ENCODE results near the gene RNU1-3. TPM values are rescaled to one million over a fixed set of nuclear protein-coding genes. Genes with fewer than 3 reads are reported as not detected.
"Not testable (repeated sequence)": the region's sequence is repeated elsewhere in the genome, so short reads cannot be mapped to it uniquely, and the experiment has no call there.

The RNU1-3 gene
- total RNA-seq, 6 donors from 2014 or later: under 0.01 to 14,413 (median 1,360) TPM

- H3K27me3 ChIP-seq: no peaks in the 10 kb centered on the region
- WGBS, 2 donors: 90 to 91% methylated on average over 19 of the region's 19 CpGs
Measured at GRCh38 chr1:16628361-16629111, 38.2 kb downstream of the RNU1-3 start.

GRCh38 chr1:16626409-16626983, 40.3 kb downstream of the RNU1-3 start:
- not testable (repeated sequence) for H3K9me3 ChIP-seq, H3K4me3 ChIP-seq, H3K4me1 ChIP-seq, H3K27ac ChIP-seq, H3K27me3 ChIP-seq
- DNase-seq (peak in 1 of 2 donors; percentile 65), ATAC-seq (ENCODE audit: low FRiP score in 2 of 2) (peak in 1 of 2 donors; percentile 0)
- peaks cover 33 to 98% (median 81%) of the 10 kb centered on the region in 4 donors for H3K36me3 ChIP-seq
- 84 to 92% methylated on average over 14 to 15 of the region's 15 CpGs for WGBS, 2 donors

More at GRCh38 chr1:16628361-16629111, 38.2 kb downstream of the RNU1-3 start:
- peaks cover 39 to 99% (median 87%) of the 10 kb centered on the region in 4 donors for H3K36me3 ChIP-seq
- ATAC-seq (ENCODE audit: low FRiP score in 2 of 2) (no peak), DNase-seq (peak; percentile 31 to 88)
- no peak overlapping the region for H3K4me3 ChIP-seq
- no peaks in the 10 kb centered on the region for H3K4me1 ChIP-seq
- H3K9me3 ChIP-seq: no peaks in the 10 kb centered on the region
- H3K27ac ChIP-seq: no peak overlapping the region
- TF ChIP-seq POLR2AphosphoS5 (IDR thresholded peaks at IDR 0.05) (no peak), EP300 (IDR thresholded peaks at IDR 0.05) (no peak), POLR2A (IDR thresholded peaks at IDR 0.05) (no peak)
- TF ChIP-seq, protein P1, sequence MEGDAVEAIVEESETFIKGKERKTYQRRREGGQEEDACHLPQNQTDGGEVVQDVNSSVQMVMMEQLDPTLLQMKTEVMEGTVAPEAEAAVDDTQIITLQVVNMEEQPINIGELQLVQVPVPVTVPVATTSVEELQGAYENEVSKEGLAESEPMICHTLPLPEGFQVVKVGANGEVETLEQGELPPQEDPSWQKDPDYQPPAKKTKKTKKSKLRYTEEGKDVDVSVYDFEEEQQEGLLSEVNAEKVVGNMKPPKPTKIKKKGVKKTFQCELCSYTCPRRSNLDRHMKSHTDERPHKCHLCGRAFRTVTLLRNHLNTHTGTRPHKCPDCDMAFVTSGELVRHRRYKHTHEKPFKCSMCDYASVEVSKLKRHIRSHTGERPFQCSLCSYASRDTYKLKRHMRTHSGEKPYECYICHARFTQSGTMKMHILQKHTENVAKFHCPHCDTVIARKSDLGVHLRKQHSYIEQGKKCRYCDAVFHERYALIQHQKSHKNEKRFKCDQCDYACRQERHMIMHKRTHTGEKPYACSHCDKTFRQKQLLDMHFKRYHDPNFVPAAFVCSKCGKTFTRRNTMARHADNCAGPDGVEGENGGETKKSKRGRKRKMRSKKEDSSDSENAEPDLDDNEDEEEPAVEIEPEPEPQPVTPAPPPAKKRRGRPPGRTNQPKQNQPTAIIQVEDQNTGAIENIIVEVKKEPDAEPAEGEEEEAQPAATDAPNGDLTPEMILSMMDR (IDR thresholded peaks at IDR 0.05): no peak

DNA sequence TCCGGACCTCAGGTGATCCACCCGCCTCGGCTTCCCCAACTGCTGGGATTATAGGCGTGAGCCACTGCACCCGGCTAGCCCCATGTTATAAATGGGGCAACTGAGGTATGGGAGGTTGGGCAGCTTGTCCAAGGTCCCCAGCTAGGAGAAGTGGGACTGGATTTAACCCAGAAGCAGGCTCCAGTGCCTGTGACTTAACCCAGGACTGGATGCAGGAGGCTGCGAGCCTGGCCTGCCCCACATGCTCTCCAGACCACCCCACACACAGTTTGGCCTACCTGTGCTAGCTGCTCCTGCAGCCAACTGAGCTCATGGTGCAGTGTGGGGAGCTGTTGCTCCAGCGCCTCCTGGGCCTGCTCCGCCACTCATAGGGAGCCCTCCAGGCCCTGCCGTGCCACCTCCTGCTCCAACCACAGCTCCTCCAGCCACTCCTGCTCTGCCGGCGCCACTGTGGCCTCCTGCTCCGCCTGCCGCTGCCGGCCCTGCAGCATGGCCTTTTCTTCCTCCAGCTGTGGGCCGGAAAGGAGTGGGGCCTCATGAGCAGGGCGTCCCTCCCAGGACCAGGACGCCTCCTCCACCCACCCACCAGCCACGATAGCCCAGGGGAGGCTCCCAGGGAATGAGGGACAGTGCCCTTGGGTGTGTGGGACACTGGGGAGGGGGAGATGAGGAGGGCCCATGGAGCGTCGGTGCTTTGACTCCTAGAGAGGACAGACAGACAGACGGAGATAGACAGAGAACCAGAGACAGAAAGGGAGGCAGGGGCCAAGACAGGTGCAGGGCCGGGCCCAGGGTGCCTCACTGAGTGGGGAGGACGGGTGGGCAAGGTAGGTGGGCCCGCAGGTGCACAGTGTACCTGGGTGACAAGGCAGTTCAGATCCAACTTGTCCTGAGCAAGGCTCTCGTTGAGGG, 41.0 kb downstream of the RNU1-3 start:
- Histone ChIP-seq H3K4me3 (no peak overlapping the region), H3K4me1 (no peaks in the 10 kb centered on the region), H3K27me3 (no peaks in the 10 kb centered on the region), H3K36me3 (peaks cover 28 to 91% (median 73%) of the 10 kb centered on the region in 4 donors), H3K27ac (no peak overlapping the region), H3K9me3 (no peaks in the 10 kb centered on the region)
- ATAC-seq (ENCODE audit: low FRiP score in 2 of 2): peak; percentile 1 to 7
- 90 to 92% methylated on average over 25 of the region's 25 CpGs for WGBS, 2 donors
- TF ChIP-seq EP300 (IDR thresholded peaks at IDR 0.05): no peak
- no peak for TF ChIP-seq POLR2AphosphoS5 (IDR thresholded peaks at IDR 0.05)
- TF ChIP-seq POLR2A (IDR thresholded peaks at IDR 0.05): no peak
- TF ChIP-seq, protein P1 (IDR thresholded peaks at IDR 0.05): no peak
- peak; percentile 27 to 89 for DNase-seq

DNA sequence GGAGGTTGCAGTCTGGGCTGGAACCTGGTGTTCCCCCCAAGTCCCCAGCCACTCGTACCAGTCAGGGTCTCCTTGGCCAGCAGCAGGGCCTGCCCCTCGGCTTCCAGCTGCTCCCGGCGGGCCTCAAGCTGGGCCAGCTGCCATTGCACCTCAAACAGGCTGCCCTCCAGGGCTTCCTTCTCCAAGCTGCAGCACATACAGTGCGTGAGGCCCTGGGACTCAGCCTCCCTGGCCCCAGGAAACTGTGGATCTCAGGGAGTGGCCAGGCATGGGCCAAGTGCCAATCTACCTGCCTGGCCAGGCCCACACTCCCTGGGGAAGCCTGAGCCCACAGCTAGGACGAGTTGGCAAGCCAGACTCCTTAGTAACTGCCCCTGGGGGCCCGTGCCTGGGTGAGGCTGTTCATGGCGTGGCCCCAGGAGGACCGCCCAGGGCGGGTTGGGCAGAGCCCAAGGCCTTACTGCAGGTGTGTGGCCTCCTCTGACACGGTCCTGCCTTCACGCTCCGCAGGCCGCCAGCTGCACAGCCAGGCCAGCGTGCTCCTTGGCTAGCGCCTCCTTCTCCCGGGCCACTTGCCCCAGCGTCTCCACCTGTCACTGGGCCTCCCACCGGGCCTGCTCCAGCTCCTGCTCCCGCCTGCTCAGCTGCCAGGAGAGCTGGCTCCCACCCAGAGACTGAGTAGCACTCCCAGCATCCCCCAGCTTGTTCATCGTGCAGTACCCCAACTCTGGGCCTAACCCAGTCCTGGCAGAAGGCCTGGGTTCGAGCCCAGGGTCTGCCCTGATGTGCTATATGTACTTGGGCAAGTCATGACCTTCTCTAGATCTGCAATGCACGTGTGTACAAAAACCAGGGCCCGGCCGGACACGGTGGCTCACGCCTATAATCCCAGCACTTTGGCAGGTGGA, 42.7 kb downstream of the RNU1-3 start:
- H3K4me1 ChIP-seq, H3K9me3 ChIP-seq, H3K4me3 ChIP-seq, H3K27me3 ChIP-seq: not testable (repeated sequence)
- WGBS, 2 donors: 86 to 89% methylated on average over 26 to 27 of the region's 27 CpGs
- Histone ChIP-seq H3K27ac (peak overlapping the region in 1 of 4 donors; percentile 1), H3K36me3 (peaks cover 23 to 79% (median 60%) of the 10 kb centered on the region in 4 donors)
- DNase-seq: peak; percentile 74 to 91
- ATAC-seq (ENCODE audit: low FRiP score in 2 of 2): peak; percentile 8 to 32

- H3K9me3 ChIP-seq; H3K27ac ChIP-seq; H3K4me1 ChIP-seq; H3K27me3 ChIP-seq; H3K4me3 ChIP-seq; ATAC-seq (ENCODE audit: low FRiP score in 2 of 2): not testable (repeated sequence)
- peaks cover 25 to 77% (median 56%) of the 10 kb centered on the region in 4 donors for H3K36me3 ChIP-seq
- WGBS, 2 donors: 82 to 83% methylated on average over 7 of the region's 7 CpGs
- peak in 1 of 2 donors; percentile 36 for DNase-seq
Measured at GRCh38 chr1:16623337-16623736, 43.4 kb downstream of the RNU1-3 start.

DNA sequence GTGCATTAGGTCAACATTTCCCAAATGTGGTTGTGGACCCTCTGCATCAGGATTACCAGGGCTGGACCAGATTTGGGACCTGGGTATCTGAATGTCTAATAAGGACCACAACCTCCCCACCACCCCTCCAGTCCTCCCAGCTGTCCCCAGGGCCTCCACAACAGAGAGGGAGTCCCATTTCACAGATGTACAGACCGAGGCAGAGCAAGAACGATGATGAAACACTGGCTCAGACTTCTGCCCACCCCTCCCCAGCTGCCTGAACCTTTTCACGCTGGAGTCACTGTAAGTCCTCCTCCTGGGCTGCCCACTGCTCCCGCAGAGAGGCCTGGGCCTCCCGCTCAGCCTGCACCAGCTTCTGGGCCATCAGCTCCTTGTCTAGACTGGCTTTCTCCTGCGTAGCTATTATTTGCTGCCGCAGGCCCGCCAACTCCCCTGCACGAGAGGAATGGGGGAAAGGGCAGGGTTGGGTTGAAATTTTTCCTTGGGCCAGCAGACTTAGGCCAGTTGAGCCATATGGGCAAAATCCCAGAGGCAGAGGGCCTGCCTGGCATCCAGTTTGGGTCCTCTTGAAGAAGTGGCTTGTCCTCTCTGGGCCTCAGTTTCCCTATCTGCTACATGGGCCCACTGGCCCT, 45.0 kb downstream of the RNU1-3 start:
- 91 to 92% methylated on average over 9 of the region's 9 CpGs for WGBS, 2 donors
- peak; percentile 21 to 72 for DNase-seq
- H3K4me3 ChIP-seq; H3K4me1 ChIP-seq; H3K27me3 ChIP-seq; H3K27ac ChIP-seq; ATAC-seq (ENCODE audit: low FRiP score in 2 of 2); H3K9me3 ChIP-seq: not testable (repeated sequence)
- H3K36me3 ChIP-seq: peaks cover 20 to 74% (median 46%) of the 10 kb centered on the region in 4 donors
